ENCODE data around the gene IGFBPL1. TPM values are rescaled to one million over a fixed set of nuclear protein-coding genes. Genes with fewer than 3 reads are reported as not detected.

IGFBPL1 gene
- total and polyA plus RNA-seq, 2 of the 8 experiments (the other 6 are each of a cell fraction or from before 2014, with no cell fraction given) = 31.3 to 33.8 TPM

DNA sequence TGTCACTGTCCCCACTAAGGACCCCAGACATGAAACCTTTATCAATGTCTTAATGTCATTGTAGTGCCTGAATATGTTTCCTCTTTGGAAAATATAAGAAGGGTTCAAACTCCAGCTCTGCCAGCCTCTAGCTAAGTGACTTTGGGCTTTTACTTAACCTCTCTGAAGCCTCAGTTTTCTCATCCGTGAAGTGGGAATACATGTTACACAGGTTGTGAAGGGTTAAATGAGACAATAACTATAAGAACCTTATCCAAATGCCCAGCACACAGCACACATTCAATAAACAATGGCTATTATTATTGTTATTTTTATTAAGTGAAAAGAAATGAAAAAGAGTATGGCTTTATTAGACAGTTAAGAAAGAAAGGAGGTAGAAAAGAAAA, 15.7 kb upstream of the IGFBPL1 start:
- H2BK15ac ChIP-seq (ENCODE audit: low read length) = no peak overlapping the region
- DNase-seq (ENCODE audit: low read depth in 1 of 2, low spot score in 2 of 2) (no peak), FAIRE-seq (no peak)
- no peak overlapping the region for H3K18ac ChIP-seq (ENCODE audit: extremely low read depth, low read length)
- CTCF ChIA-PET (ENCODE audit: partially characterized antibody) = interaction anchor here (1.6 to 5.0 kb wide), 3 partner anchors 9 to 23 kb away, joined by 4 to 50 read pairs (median 6); no protein-coding TSS in a partner anchor
- TF ChIP-seq EP300 (IDR thresholded peaks at IDR 0.05; ENCODE audit: borderline replicate concordance in 1 of 2, low read depth in 2 of 2, low read length in 2 of 2) = no peak
- TF ChIP-seq BCL11A (IDR thresholded peaks at IDR 0.05; ENCODE audit: low read depth in 2 of 2, low read length in 2 of 2) = no peak
- TF ChIP-seq CHD1 (IDR thresholded peaks at IDR 0.05; ENCODE audit: low read depth, low read length) = no peak
- no peak for TF ChIP-seq CHD2 (IDR thresholded peaks at IDR 0.05; ENCODE audit: low read length)
- TF ChIP-seq TBP (IDR thresholded peaks at IDR 0.05; ENCODE audit: low read depth, low read length) = no peak
- no peak for TF ChIP-seq JUN (IDR thresholded peaks at IDR 0.05; ENCODE audit: low read depth, low read length)
- no peak for TF ChIP-seq POLR2A (IDR thresholded peaks at IDR 0.05; ENCODE audit: control extremely low read depth in 1 of 2, low read depth in 2 of 2, low read length in 2 of 2)
- no peak for TF ChIP-seq TAF1 (IDR thresholded peaks at IDR 0.05; ENCODE audit: low read depth, low read length)
- no peak for TF ChIP-seq NRF1 (IDR thresholded peaks at IDR 0.05; ENCODE audit: low read depth, low read length)
- no peak for TF ChIP-seq BACH1 (IDR thresholded peaks at IDR 0.05; ENCODE audit: low read length)
- no peak for TF ChIP-seq BRCA1 (IDR thresholded peaks at IDR 0.05; ENCODE audit: low read depth, low read length)
- no peak for TF ChIP-seq NANOG (IDR thresholded peaks at IDR 0.05; ENCODE audit: insufficient read depth, low read depth, low read length, poor library complexity, severe bottlenecking)
- no peak for TF ChIP-seq GTF2F1 (IDR thresholded peaks at IDR 0.05; ENCODE audit: borderline replicate concordance, low read depth, low read length)
- TF ChIP-seq FOSL1 (IDR thresholded peaks at IDR 0.05; ENCODE audit: insufficient read depth, low read depth, low read length) = no peak
- H3K23ac ChIP-seq (ENCODE audit: insufficient read length) = no peak overlapping the region
- H4K8ac ChIP-seq (ENCODE audit: extremely low read depth, insufficient read depth, low read length) = no peak overlapping the region
- H3K4ac ChIP-seq (replicated peaks; ENCODE audit: insufficient read length, low read depth, low read length) = no peak overlapping the region
- H2BK20ac ChIP-seq (ENCODE audit: low read length) = no peak overlapping the region
- H2AK5ac ChIP-seq (ENCODE audit: low read depth, low read length) = no peak overlapping the region
- H2BK12ac ChIP-seq (ENCODE audit: low read depth, low read length) = no peak overlapping the region
- H4K5ac ChIP-seq (ENCODE audit: insufficient read length, low read depth, low read length) = no peak overlapping the region
- 0 out of 4 replicates have a peak, but pooled peaks cover 0 to 5% of the 10 kb centered on the region in 2 experiments for H3K9me3 ChIP-seq (ENCODE audit: insufficient read depth in 2 of 2, low read depth in 1 of 2, low read length in 1 of 2)
- H2AFZ ChIP-seq (ENCODE audit: low read length) = no peak overlapping the region
- no peak overlapping the region for H2BK120ac ChIP-seq (replicated peaks; ENCODE audit: low read depth, low read length)
- no peak overlapping the region for H3K56ac ChIP-seq (replicated peaks; ENCODE audit: insufficient read length, low read depth, low read length)
- no peaks in the 10 kb centered on the region for H3K79me1 ChIP-seq (ENCODE audit: low read depth, low read length)
- H3K9ac ChIP-seq (replicated peaks in 1 of 4; ENCODE audit: extremely low read depth in 1 of 4, low read depth in 3 of 4, low read length in 3 of 4) = no peak overlapping the region
- no peak overlapping the region for H3K4me2 ChIP-seq (ENCODE audit: insufficient read depth in 1 of 2, low read depth in 2 of 2, low read length in 2 of 2)
- no peak overlapping the region for H3K4me3 ChIP-seq (ENCODE audit: extremely low read depth in 1 of 4, insufficient read depth in 2 of 4, low read depth in 3 of 4, low read length in 4 of 4)
- no peaks in the 10 kb centered on the region for H3K79me2 ChIP-seq (ENCODE audit: control insufficient read depth in 1 of 2, insufficient read depth in 2 of 2, low read length in 2 of 2)
- 95% methylated on average over 1 of the region's 1 CpG; no CpG with 5 or more reads in 1 of the 2 experiments for WGBS, 2 experiments (ENCODE audit: extremely low coverage in 1 of 2, insufficient coverage in 1 of 2, insufficient read length in 1 of 2, insufficient replicate concordance in 2 of 2, low coverage in 1 of 2, low lambda C conversion rate in 2 of 2, missing lambda C conversion rate in 1 of 2)
- no peak overlapping the region for H4K91ac ChIP-seq (replicated peaks; ENCODE audit: insufficient read length, low read length)
- H4K20me1 ChIP-seq (replicated peaks in 1 of 2; ENCODE audit: control insufficient read depth in 1 of 2, insufficient read depth in 2 of 2, low read length in 2 of 2) = no peaks in the 10 kb centered on the region
- no peak overlapping the region for H2BK5ac ChIP-seq (ENCODE audit: low read depth, low read length)
- POLR2A ChIA-PET (ENCODE audit: partially characterized antibody) = no interaction called here
- H3K27ac ChIP-seq (ENCODE audit: low read depth, low read length) = no peak overlapping the region
- H3K27me3 ChIP-seq (replicated peaks in 1 of 4; ENCODE audit: control insufficient read depth in 3 of 4, extremely low read depth in 1 of 4, insufficient read depth in 3 of 4, low read length in 3 of 4) = no peaks in the 10 kb centered on the region
- H3K36me3 ChIP-seq (ENCODE audit: control insufficient read depth in 2 of 4, insufficient read depth in 4 of 4, low read length in 3 of 4) = no peaks in the 10 kb centered on the region
- H3K23me2 ChIP-seq (ENCODE audit: low read depth, low read length) = no peaks in the 10 kb centered on the region
- H3K14ac ChIP-seq (ENCODE audit: insufficient read length) = no peak overlapping the region
- H3K4me1 ChIP-seq (replicated peaks in 1 of 4; ENCODE audit: control insufficient read depth in 3 of 4, insufficient read depth in 4 of 4, low read length in 3 of 4) = no peaks in the 10 kb centered on the region

Measured in H1 (cell line).